ENCODE data around the gene TRPV4.
A peak's percentile ranks its signal among the peaks of the same experiment; 100 is the strongest.

Gene TRPV4

DNA sequence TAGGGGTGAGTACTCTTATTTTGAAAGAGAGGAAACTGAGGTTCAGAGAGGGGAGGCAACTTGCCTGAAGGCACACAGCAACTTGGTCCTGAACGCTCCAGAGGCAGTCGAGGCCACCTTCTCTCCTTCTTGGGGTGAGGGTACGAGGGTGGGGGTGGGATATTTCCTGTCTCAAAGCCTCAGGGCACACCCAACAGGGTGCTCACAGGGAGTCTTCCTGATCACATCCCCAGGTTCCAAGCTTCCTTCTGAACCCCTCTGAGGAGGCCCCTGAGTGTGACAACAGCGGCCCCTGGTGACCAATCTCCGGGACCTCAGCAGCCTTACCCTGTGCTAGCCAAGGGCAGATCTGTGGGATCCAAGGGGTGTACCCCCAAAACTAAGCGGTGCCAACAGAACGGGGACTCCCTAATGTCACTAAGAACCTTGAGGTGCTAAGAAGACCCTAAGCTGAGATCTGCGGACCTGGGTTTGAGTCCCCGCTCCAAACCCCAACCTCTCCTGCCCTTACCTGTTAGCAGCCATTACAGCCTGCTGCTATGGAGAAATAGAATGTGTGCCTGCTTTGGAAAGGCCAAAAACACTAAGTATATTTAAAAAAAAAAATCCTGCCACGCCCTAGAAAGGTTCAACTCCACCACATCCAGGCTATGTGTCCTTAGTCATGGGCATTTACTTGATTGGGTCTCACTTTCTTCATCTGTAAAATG is 57.9 kb downstream of the TRPV4 start:
- peak; percentile 62 for DNase-seq

- DNase-seq, result no peak
Measured at GRCh38 chr12:109773384-109774011, 59.7 kb downstream of the TRPV4 start.

DNA sequence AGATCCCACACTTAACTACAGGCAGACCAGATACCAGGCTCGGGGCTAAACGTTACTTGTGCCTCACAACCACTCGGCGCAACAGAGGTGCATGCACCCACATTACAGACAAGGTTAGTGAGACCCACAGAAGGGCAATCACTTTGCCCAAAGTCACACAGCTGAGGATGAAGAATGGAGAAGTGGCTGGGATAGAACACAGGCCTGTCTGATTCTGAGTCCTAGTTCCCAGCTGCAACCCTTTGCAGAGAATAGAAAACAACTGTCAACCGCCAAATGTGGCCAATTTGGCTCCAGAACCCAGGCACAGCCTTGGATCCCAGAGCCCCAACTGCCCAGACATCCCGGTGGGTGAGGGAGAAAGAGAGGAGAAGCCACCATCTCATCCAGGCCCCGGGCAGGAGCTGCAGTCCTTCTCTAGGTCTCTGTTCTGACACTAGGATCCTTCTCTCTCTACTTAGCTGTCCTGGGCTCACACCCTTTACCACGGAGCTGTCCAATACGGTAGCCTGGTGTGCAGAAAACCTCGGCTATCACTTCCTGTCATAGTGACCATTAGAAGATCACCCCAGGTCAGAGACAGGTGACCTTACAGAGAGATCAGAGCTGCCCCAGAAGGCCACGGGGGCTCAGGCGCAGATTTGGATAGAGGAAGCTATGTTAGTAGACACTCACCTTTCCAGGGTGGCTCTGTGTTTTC is 60.4 kb downstream of the TRPV4 start:
- DNase-seq, result no peak

- no peak for DNase-seq
Measured at GRCh38 chr12:109771746-109772621, 61.2 kb downstream of the TRPV4 start.

DNA sequence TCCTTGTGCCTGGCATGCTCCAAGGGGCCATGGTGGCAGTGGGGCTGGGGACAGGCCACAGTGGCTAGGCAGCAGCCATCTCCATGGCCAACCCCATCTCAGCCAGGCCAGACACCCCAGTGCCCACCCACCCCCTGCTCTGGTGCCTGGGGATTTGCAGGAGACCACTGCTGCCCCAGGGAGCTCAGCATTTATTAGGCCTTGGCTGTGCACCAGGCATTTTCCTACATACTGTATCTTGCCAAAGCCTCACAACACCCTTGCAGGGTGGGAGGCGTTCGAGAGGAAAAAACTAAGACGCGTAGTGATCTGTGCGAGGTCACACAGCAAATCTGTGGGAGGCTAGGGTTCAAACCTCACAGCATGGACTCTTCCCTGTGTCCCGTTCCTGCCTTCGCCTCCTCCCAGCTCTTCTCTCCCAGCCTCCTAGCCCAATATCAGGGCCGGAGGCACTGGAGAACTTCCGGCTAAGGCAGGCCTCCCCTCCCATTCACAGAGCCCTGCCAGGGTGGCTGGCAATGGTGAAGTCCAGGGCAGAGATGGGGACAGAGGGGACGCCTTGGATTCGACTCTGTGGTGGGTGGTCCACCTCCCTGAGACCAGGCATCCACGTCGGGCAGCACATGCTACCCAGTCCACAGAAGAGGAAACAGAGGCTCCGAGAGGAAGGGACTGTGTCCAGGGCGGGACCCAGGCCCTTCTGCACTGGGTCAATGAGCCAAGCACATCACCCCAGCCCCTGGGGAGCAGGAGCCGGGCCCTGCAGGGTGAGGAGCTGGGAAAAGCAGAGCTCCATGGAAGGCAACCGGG is 62.1 kb downstream of the TRPV4 start:
- no peak for DNase-seq

GRCh38 chr12:109770104-109770860 is 62.9 kb downstream of the TRPV4 start:
- DNase-seq, result no peak

- DNase-seq, result no peak
Measured at GRCh38 chr12:109768901-109769670, 64.1 kb downstream of the TRPV4 start.

GRCh38 chr12:109767991-109768900 is 65.0 kb downstream of the TRPV4 start:
- DNase-seq, result no peak

DNA sequence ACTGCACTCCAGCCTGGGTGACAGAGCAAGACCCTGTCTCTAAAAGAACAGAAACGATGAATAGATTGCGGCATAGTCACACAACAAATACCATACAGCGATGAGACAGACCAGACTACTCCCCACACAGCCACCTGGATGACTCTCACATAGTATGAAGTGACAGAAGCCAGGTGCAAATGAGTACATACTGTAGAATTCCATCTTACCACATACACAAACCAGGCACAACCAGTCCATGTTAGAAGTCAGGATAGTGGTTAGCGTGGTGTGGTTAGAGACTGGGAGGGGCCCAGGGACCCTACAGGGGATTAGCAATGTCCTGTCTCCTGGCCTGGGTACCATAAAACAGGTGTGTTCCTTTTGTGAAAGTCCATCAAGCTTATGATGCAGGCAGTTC is 65.7 kb downstream of the TRPV4 start:
- DNase-seq, result no peak

DNA sequence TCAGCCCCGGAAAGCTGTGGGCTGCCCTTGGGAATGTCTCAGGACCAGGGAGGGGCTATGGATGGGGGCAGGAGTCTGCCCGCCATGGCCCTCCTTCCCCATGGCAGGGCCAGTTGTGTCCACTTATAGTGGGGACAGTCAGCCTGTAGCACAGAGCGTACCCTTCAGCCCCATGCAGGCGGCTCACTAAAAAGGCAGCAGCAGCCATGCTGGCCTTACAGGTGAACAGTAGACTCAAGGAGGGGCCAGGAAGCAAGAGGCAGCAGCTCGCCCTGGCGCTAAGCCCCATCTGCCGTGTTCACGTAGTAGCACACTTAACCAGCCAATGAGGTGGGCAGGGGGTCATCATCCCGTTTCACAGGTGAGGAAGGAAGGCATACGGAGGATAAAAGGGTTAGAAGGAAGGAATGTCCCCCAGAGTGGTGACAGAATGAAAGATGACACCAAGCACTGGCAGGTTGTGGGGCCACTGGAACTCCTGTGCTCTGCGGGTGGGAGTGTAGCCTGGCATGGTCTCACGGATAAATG is 66.9 kb downstream of the TRPV4 start:
- DNase-seq, result no peak

DNA sequence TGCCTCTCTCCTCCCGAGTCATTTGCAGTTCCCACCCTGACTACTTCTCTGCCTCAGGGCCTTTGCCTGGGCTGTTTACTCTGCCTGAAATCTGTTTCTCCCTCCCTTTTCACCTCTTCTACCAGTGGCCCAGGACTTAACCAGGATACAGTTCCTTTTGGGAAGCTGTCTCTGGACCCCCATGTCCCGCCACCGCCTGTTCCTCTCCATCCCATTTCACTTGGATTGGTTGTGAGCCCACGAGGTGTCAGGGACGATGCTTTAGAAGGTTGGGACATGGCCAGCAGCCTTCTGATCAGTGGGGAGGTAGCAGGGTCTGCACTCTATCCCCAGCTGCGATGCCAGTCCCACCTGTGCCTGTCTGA is 67.8 kb downstream of the TRPV4 start:
- DNase-seq, result no peak

DNA sequence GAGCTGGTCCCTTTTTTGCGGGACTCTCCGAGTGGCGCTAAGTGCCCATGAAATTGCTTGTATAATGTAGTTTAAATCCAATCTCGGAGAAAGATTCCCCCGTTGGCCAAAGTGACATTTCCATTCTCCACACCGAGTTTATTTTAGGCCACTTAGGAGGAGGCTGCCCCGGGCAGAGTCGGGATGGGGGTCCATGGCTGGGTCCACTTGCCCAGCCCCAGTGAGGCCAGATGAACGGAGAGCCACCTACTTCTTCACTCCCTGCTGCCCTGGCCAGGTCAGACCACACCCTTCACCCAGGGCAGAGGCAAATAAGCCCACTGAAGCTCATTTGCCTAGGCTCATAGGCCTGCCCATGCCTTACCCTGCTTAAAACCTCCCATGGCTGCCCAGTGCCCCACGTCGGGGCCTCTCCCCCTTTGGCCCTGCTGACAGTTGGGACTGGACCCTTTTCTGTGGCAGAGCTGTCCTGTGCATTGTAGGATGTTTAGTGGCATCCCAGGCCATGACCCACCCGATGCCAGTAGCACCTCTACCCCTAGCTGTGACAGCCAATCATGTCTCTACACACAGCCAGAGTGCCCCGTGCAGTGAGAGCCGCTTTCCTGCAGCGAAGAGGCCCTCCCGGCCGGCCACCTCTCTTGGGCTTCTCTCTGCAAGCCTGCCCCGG is 68.3 kb downstream of the TRPV4 start:
- no peak for DNase-seq

DNA sequence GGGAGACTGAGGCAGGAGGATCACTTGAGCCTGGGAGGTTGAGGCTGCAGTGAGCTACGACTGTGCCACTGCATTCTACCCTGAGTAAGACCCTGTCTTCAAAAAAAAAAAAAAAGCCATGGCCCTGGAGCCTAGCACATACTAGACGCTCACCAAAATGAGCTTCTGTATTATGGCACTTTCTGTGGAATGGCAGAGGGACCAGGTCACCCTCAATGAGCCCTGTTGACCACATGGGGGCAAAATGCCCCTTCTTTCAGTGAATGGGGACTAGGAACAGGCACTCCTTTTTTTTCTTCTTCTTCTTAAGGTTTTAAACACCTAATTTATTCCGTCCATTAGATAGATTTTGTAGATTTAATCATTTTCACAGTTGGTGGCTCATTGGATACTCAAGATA is 69.1 kb downstream of the TRPV4 start:
- no peak for DNase-seq

DNA sequence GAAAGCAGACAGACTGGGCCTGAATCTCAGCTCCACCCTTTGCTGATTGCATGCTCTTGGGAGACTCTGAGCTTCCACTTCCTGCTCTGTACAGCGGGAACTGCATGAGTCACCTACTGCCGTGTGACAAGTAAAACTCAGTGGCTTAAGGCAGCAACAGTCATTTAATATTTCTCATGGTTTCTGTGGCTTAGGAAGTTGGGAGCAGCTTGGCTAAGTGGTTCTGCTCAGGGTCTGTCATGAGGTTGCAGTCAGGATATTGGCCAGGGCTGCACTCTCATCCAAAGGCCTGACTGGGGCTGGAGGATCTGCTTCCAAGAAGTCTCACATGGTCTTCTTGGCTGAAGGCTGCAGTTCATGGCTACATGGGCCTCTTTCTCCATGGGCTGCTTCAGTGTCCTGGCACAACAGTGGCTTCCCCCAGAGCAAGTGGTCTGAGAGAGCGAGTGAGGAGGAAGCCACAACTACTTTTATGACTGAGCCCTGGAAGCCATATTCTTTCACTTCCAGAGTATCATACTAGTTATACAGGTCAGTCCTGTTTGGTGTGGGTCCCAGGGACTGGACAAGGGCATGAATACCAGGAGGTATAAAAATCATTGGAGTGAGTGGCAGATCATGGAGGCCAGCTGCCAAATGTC is 69.9 kb downstream of the TRPV4 start:
- DNase-seq, result no peak

GRCh38 chr12:109762673-109763191 is 70.5 kb downstream of the TRPV4 start:
- no peak for DNase-seq

GRCh38 chr12:109762071-109762672 is 71.0 kb downstream of the TRPV4 start:
- no peak for DNase-seq

Data from NCI-H2171 (cell line).